Iris pigment epithelial cell (primary cell): ENCODE data around the gene TXNDC17.
"Not testable (repeated sequence)": the region's sequence is repeated elsewhere in the genome, so short reads cannot be mapped to it uniquely, and the experiment has no call there.

Source experiments
- DNase-seq: peaks from one replicate; pipeline ENCODE4 v3.0.0-alpha.2; 2011; ENCODE audit warnings: low read depth

The TXNDC17 gene

GRCh38 chr17:6636616-6637457 is 4.0 kb upstream of the TXNDC17 start:
- DNase-seq: no peak

- no peak for DNase-seq
Measured at GRCh38 chr17:6637458-6637840, 3.4 kb upstream of the TXNDC17 start.

GRCh38 chr17:6638046-6638908 is 2.6 kb upstream of the TXNDC17 start:
- DNase-seq: no peak

- DNase-seq: no peak
Measured at GRCh38 chr17:6639014-6639585, 1.8 kb upstream of the TXNDC17 start.

- DNase-seq: peak; percentile 62
Measured at GRCh38 chr17:6639586-6640535, 999 bp upstream of the TXNDC17 start.

GRCh38 chr17:6641247-6641863 is 495 bp downstream of the TXNDC17 start:
- DNase-seq: peak; percentile 36

GRCh38 chr17:6642592-6642991 is 1.7 kb downstream of the TXNDC17 start:
- peak; percentile 30 for DNase-seq

GRCh38 chr17:6643451-6644125 is 2.7 kb downstream of the TXNDC17 start:
- DNase-seq: peak; percentile 42

- DNase-seq: peak; percentile 15
Measured at GRCh38 chr17:6648181-6648580, 7.3 kb downstream of the TXNDC17 start.

GRCh38 chr17:6651354-6651918 is 10.6 kb downstream of the TXNDC17 start, which contains the start of the genes C17orf100 and MED31:
C17orf100 (plus strand) TSS chr17:6651762; CDS start chr17:6651914, 152 bp downstream.
MED31 (minus strand) TSS chr17:6651605; CDS start chr17:6651528, 77 bp downstream.
- peak; percentile 89 for DNase-seq

- peak; percentile 18 for DNase-seq
Measured at GRCh38 chr17:6651919-6652452, 11.1 kb downstream of the TXNDC17 start.

GRCh38 chr17:6654841-6655731 is 14.2 kb downstream of the TXNDC17 start:
- no peak for DNase-seq

- not testable (repeated sequence) for DNase-seq
Measured at GRCh38 chr17:6655732-6656361, 15.0 kb downstream of the TXNDC17 start.

- DNase-seq: not testable (repeated sequence)
Measured at GRCh38 chr17:6656797-6657632, 16.2 kb downstream of the TXNDC17 start.

- no peak for DNase-seq
Measured at GRCh38 chr17:6657633-6658287, 16.9 kb downstream of the TXNDC17 start.

GRCh38 chr17:6658411-6658810 is 17.6 kb downstream of the TXNDC17 start:
- DNase-seq: not testable (repeated sequence)

GRCh38 chr17:6660101-6660500 is 19.2 kb downstream of the TXNDC17 start:
- DNase-seq: no peak
